Natural killer cell (primary cell): ENCODE results near the gene YKT6. TPM values are rescaled to one million over a fixed set of nuclear protein-coding genes. Genes with fewer than 3 reads are reported as not detected.

Experiments
- ATAC-seq, 3 donors: fragments of 150-1000 bp in 2 of 3; fragments of 200-7000 bp in 1 of 3; cut with Tn5 transposase; 1 replicate in 1 of 3; 2 replicates in 2 of 3; pipeline ENCODE4 v1.10.0; 2021; ENCODE audit warnings: mild to moderate bottlenecking in 2 of 3, moderate library complexity in 2 of 3
- DNase-seq, 2 donors: peaks; one replicate each; pipeline versions ENCODE4 v3.0.0 to v3.0.0-alpha.2; 2013 to 2021; ENCODE audit warnings: mixed read lengths in 1 of 2
- H3K27ac ChIP-seq: one replicate; pipeline ENCODE4 v1.5.1; 2013; ENCODE audit warnings: mild to moderate bottlenecking, low read length
- H3K27me3 ChIP-seq: one replicate; pipeline ENCODE4 v1.6.1; 2013; ENCODE audit warnings: low read length; ENCODE audit not compliant: control insufficient read depth, insufficient read depth
- H3K36me3 ChIP-seq: one replicate; pipeline ENCODE4 v1.6.1; 2013; ENCODE audit warnings: low read length; ENCODE audit not compliant: control insufficient read depth, insufficient read depth
- H3K4me1 ChIP-seq: one replicate; pipeline ENCODE4 v1.6.1; 2013; ENCODE audit warnings: low read length; ENCODE audit not compliant: control insufficient read depth, insufficient read depth
- H3K4me3 ChIP-seq: one replicate; pipeline ENCODE4 v1.5.1; 2013; ENCODE audit warnings: low read length
- H3K9me3 ChIP-seq: one replicate; pipeline ENCODE4 v1.6.1; 2013; ENCODE audit warnings: low read length; ENCODE audit not compliant: control insufficient read depth, insufficient read depth
- H3K27ac Mint-ChIP-seq, 2 donors: one replicate each; pipeline ENCODE4 v1.8.0; 2022; ENCODE audit warnings: mild to moderate bottlenecking in 2 of 2, mixed read lengths in 2 of 2, moderate library complexity in 1 of 2
- H3K27me3 Mint-ChIP-seq, 2 donors: one replicate each; pipeline ENCODE4 v1.8.0; 2022; ENCODE audit warnings: low read depth in 2 of 2, mixed read lengths in 2 of 2
- H3K36me3 Mint-ChIP-seq: one replicate; pipeline ENCODE4 v1.8.0; 2022; ENCODE audit warnings: mixed read lengths
- H3K4me1 Mint-ChIP-seq, 2 donors: one replicate each; pipeline ENCODE4 v1.8.0; 2022; ENCODE audit warnings: mixed read lengths in 2 of 2
- H3K4me3 Mint-ChIP-seq: one replicate; pipeline ENCODE4 v1.8.0; 2022; ENCODE audit warnings: mild to moderate bottlenecking, moderate library complexity, mixed read lengths
- H3K9me3 Mint-ChIP-seq, 2 donors: one replicate each; pipeline ENCODE4 v1.8.0; 2022; ENCODE audit warnings: mixed read lengths in 2 of 2
- CTCF ChIP-seq: fragments of 200-600 bp; IDR thresholded peaks from one replicate; pipeline ENCODE4 v1.8.0; 2022; ENCODE audit warnings: antibody characterized with exemption
- WGBS: methylation state at CpG from one replicate; pipeline ENCODE4 v1.1.7; 2013; ENCODE audit warnings: missing lambda C conversion rate; ENCODE audit not compliant: insufficient coverage; 5-methylcytosine and 5-hydroxymethylcytosine counted together
- intact Hi-C: fragments of 100-400 bp; cut with micrococcal nuclease; formaldehyde crosslinking; loops from one replicate; pipeline ENCODE4 v1.14.2; 2022
- total RNA-seq, 4 donors: library from RNA; stranded (reverse); fragments of 120-200 nt in 1 of 4; gene quantifications; one replicate each; pipeline versions ENCODE4 v1.2.3 to v1.2.4, GENCODE V29; 2013 to 2022

YKT6 gene
- total RNA-seq, 3 donors from 2014 or later (not counting 1 experiment from before 2014, with no cell fraction given), result 72.4 to 107 (median 87.1) TPM

GRCh38 chr7:44222776-44223261 lies 22.0 kb downstream of the YKT6 start:
- ATAC-seq (no peak), DNase-seq (no peak)
- Mint-ChIP-seq H3K36me3 (no peaks in the 10 kb centered on the region), H3K4me1 (no peaks in the 10 kb centered on the region), H3K27ac (no peak overlapping the region), H3K9me3 (no peaks in the 10 kb centered on the region), H3K27me3 (peaks cover 0 to 5% of the 10 kb centered on the region in 2 donors), H3K4me3 (no peak overlapping the region)
- 90% methylated on average over 11 of the region's 11 CpGs for WGBS
- intact Hi-C loops, result no loop called here
- H3K4me3 ChIP-seq, result no peak overlapping the region
- H3K27me3 ChIP-seq, result no peaks in the 10 kb centered on the region
- no peaks in the 10 kb centered on the region for H3K4me1 ChIP-seq
- TF ChIP-seq CTCF, result no peak
- H3K9me3 ChIP-seq, result no peaks in the 10 kb centered on the region
- H3K36me3 ChIP-seq, result no peaks in the 10 kb centered on the region
- H3K27ac ChIP-seq, result no peak overlapping the region

GRCh38 chr7:44223362-44224079 lies 22.7 kb downstream of the YKT6 start:
- Histone ChIP-seq H3K4me3 (no peak overlapping the region), H3K9me3 (no peaks in the 10 kb centered on the region), H3K36me3 (no peaks in the 10 kb centered on the region), H3K27me3 (no peaks in the 10 kb centered on the region), H3K4me1 (no peaks in the 10 kb centered on the region), H3K27ac (no peak overlapping the region)
- no peak for DNase-seq
- Mint-ChIP-seq H3K27ac (no peak overlapping the region), H3K9me3 (no peaks in the 10 kb centered on the region), H3K4me1 (no peaks in the 10 kb centered on the region), H3K27me3 (peaks cover 0 to 5% of the 10 kb centered on the region in 2 donors), H3K36me3 (no peaks in the 10 kb centered on the region), H3K4me3 (no peak overlapping the region)
- no peak for TF ChIP-seq CTCF
- no peak for ATAC-seq
- intact Hi-C loops, result no loop called here
- 73% methylated on average over 4 of the region's 5 CpGs for WGBS

GRCh38 chr7:44224080-44224973 lies 23.5 kb downstream of the YKT6 start:
- Mint-ChIP-seq H3K9me3 (no peaks in the 10 kb centered on the region), H3K27ac (no peak overlapping the region), H3K4me3 (no peak overlapping the region), H3K36me3 (no peaks in the 10 kb centered on the region), H3K27me3 (peaks cover 0 to 5% of the 10 kb centered on the region in 2 donors), H3K4me1 (no peaks in the 10 kb centered on the region)
- intact Hi-C loops, result no loop called here
- Histone ChIP-seq H3K4me3 (no peak overlapping the region), H3K36me3 (no peaks in the 10 kb centered on the region), H3K27ac (no peak overlapping the region), H3K9me3 (no peaks in the 10 kb centered on the region), H3K4me1 (no peaks in the 10 kb centered on the region), H3K27me3 (no peaks in the 10 kb centered on the region)
- no peak for TF ChIP-seq CTCF
- ATAC-seq (no peak), DNase-seq (no peak)
- WGBS, result 92% methylated on average over 18 of the region's 18 CpGs
